GM20431 (cell line): ENCODE results near the gene SLC2A9.

Experiments used
- in situ Hi-C: fragments of 300-500 bp; cut with MseI, MboI; formaldehyde crosslinking; loops from one replicate; pipeline ENCODE4 v1.15.0; 2020; ENCODE audit warnings: low sequenced_read_pairs; ENCODE audit not compliant: unreplicated experiment

The SLC2A9 gene

DNA sequence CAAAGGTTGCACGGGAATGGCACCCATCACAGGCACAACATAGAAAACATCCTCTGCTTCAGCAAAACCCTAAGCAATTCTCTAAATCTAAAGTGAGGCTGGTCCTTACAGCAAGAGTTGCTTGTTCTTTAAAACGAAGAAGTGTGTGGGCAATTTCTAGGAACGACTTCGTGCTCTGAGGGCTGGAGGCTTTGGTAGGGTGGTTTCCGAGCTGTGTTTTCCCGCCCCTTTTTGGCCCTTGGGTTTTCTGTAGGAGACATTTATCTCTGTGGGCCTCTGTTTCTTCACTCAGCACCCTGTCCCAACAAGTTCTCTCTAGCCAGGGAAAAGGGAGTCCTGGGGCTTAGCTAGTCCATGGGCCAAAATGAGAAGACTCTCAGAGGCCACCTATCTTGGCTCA, 84.2 kb downstream of the SLC2A9 start:
- in situ Hi-C loops, result no loop called here

DNA sequence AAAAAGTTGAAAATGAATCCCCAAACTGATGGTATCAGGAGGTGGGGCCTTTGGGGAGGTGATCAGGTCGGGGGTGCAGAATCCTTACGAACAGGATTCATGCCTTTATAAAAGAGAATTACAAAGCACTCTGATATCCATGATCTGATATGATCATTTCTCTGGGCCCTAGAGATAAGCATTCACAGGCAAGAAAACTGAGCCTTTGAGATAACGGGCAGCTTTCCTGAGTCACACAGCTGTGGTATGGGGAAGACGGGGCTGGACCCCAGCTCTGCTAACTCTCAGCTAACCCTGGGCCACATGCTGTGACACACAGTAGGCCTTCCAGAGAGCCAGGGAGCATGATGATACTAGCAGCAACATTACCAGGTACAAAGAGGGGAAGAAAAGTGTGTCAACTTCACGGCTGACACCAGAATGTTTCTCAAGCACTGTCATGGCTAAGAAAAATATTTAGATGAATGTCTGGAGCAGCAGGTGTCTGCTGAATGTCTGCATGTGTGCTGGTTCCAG, 85.1 kb downstream of the SLC2A9 start:
- in situ Hi-C loops, result no loop called here

- in situ Hi-C loops, result no loop called here
Observed at GRCh38 chr4:9933956-9934355, 87.3 kb downstream of the SLC2A9 start.

DNA sequence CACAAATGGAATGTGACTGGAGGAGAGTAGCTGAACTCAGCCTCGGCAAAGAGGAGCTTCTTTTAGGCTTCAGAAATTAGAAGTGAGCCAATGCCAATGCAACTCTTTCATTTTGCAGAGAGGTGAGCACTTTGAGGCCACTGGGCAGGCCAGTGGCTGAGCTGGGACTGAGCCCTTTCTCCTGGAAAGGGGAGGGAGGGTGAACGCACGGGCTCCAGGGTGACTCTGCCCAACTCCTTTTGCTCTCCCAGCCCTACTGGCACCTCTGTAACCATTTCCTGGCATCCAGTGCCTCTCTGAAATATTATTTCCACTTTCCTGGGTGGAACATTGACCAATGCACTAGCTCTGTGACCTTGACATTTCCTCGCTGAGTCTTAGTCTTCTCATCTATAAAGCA, 88.1 kb downstream of the SLC2A9 start:
- in situ Hi-C loops, result no loop called here

- in situ Hi-C loops, result no loop called here
Observed at GRCh38 chr4:9932771-9933170, 88.5 kb downstream of the SLC2A9 start.

GRCh38 chr4:9931146-9931545, 90.2 kb downstream of the SLC2A9 start:
- in situ Hi-C loops, result no loop called here

GRCh38 chr4:9929111-9929510, 92.2 kb downstream of the SLC2A9 start:
- in situ Hi-C loops, result no loop called here

GRCh38 chr4:9927341-9928007, 93.8 kb downstream of the SLC2A9 start:
- in situ Hi-C loops, result no loop called here

GRCh38 chr4:9926586-9926985, 94.7 kb downstream of the SLC2A9 start:
- in situ Hi-C loops, result no loop called here

GRCh38 chr4:9925750-9926439, 95.4 kb downstream of the SLC2A9 start:
- in situ Hi-C loops, result no loop called here

GRCh38 chr4:9924750-9925149, 96.5 kb downstream of the SLC2A9 start:
- in situ Hi-C loops, result no loop called here

DNA sequence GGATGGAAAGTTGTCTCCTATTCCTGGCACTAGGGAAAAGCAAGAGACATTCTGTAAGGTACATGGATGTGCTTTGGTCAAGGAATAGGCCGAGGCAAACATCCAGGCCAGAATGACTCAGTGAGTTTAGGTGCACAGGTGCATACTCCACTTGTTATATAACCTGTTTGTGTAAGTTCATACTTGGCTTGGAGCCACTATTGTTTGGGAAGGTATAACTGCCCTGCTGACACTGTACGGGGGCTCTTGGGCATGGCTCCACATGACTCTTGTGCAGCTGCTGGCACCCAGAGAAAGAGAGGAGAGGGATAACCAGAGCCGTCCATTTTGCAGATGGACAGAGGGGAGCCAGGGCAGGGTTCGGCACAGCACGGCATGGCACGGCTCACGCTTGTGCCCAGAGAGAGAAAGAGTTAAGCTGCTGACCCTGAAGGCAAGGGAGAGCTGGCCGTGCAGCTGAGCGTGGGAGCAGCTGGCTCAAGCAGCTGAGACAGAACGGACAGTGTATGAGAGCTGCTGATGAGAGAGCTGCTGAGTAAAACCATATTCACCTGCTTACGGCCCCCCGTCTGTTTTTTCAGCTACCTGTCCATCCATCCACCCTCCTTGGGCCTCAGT, 98.0 kb downstream of the SLC2A9 start:
- in situ Hi-C loops, result no loop called here

GRCh38 chr4:9921326-9921725, 100.0 kb downstream of the SLC2A9 start:
- in situ Hi-C loops, result no loop called here

GRCh38 chr4:9920029-9920428, 101.3 kb downstream of the SLC2A9 start:
- in situ Hi-C loops, result no loop called here

- in situ Hi-C loops, result no loop called here
Observed at GRCh38 chr4:9919047-9919446, 102.2 kb downstream of the SLC2A9 start.

DNA sequence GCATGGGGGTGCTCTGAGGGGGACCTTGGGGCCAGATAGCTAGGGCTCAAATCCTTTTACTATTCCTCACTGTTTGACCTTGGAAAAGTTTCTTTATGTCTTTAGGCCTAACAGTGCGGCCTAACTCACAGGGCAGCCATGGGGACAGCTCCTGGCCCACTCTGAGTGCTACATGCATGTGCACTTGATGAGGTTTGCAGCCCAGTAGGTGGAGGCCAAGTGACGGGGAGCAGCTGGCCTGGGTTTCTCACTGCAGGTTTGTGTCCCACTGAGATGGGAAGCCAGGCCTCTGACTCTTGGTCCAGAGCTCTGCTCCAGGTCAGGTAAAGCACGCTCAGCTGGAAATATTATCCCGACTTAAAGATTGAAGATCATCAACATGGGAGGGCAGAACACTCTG, 102.8 kb downstream of the SLC2A9 start:
- in situ Hi-C loops, result no loop called here

- in situ Hi-C loops, result no loop called here
Observed at GRCh38 chr4:9916937-9917336, 104.4 kb downstream of the SLC2A9 start.

GRCh38 chr4:9916346-9916745, 105.0 kb downstream of the SLC2A9 start:
- in situ Hi-C loops, result no loop called here

GRCh38 chr4:9913846-9914245, 107.5 kb downstream of the SLC2A9 start:
- in situ Hi-C loops, result no loop called here

DNA sequence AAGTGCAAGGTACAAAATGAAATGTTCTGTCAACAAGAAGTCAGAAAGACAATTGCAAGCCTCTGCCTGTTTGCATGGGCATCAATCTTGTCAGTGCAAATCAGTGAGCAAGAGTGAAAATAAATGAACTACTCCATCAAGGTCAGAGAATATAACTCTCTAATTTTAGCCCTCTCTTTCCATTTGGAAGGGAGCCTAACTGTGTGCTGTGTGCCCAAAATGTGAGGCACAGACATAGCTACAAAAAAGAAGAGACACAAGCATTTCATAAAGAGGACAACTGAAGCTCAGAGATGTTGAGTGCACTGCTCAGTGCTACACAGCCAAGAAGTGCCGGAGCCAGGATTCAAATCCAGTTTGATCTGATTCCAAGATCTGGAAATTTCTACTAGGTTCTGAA, 114.3 kb downstream of the SLC2A9 start:
- in situ Hi-C loops, result no loop called here

- in situ Hi-C loops, result no loop called here
Observed at GRCh38 chr4:9904976-9905587, 116.2 kb downstream of the SLC2A9 start.
